HUDEP-2 (cell line): Measurements from ENCODE around the gene ARHGAP18.
"Not testable (repeated sequence)": the region's sequence is repeated elsewhere in the genome, so short reads cannot be mapped to it uniquely, and the experiment has no call there.

Experiments used
- DNase-seq, 76 experiments: peaks; one replicate each; lab custom pipeline; 2025; ENCODE audit not compliant: unreplicated experiment in 76 of 76; lab: John Stamatoyannopoulos, UW

The ARHGAP18 gene

GRCh38 chr6:129597023-129597713 lies 112.8 kb downstream of the ARHGAP18 start:
- DNase-seq: no peak

GRCh38 chr6:129596522-129596921 lies 113.5 kb downstream of the ARHGAP18 start:
- DNase-seq: no peak

GRCh38 chr6:129593233-129593564 lies 116.8 kb downstream of the ARHGAP18 start:
- DNase-seq: no peak

- DNase-seq: no peak
Measured at GRCh38 chr6:129592516-129593232, 117.3 kb downstream of the ARHGAP18 start.

- no peak for DNase-seq
Measured at GRCh38 chr6:129590408-129591022, 119.5 kb downstream of the ARHGAP18 start.

- DNase-seq: no peak
Measured at GRCh38 chr6:129586815-129587214, 123.2 kb downstream of the ARHGAP18 start.

GRCh38 chr6:129583866-129584265 lies 126.1 kb downstream of the ARHGAP18 start:
- no peak for DNase-seq

- no peak for DNase-seq
Measured at GRCh38 chr6:129578315-129578714, 131.7 kb downstream of the ARHGAP18 start.

- no peak for DNase-seq
Measured at GRCh38 chr6:129577691-129578090, 132.3 kb downstream of the ARHGAP18 start.

GRCh38 chr6:129576456-129576855 lies 133.5 kb downstream of the ARHGAP18 start:
- no peak for DNase-seq

- peak in 26 of 76 experiments; percentile 11 to 67 (median 39) for DNase-seq
Measured at GRCh38 chr6:129575378-129576118, 134.4 kb downstream of the ARHGAP18 start.

GRCh38 chr6:129574605-129575004 lies 135.4 kb downstream of the ARHGAP18 start:
- DNase-seq: not testable (repeated sequence)

- DNase-seq: not testable (repeated sequence)
Measured at GRCh38 chr6:129570929-129571328, 139.0 kb downstream of the ARHGAP18 start.

- DNase-seq: no peak
Measured at GRCh38 chr6:129568015-129568414, 142.0 kb downstream of the ARHGAP18 start.

- peak in 52 of 76 experiments; percentile 10 to 77 (median 48) for DNase-seq
Measured at GRCh38 chr6:129567374-129567773, 142.6 kb downstream of the ARHGAP18 start.

- DNase-seq: no peak
Measured at GRCh38 chr6:129565811-129566210, 144.2 kb downstream of the ARHGAP18 start.

- peak in 17 of 76 experiments; percentile 7 to 42 (median 24) for DNase-seq
Measured at GRCh38 chr6:129565366-129565765, 144.6 kb downstream of the ARHGAP18 start.

- DNase-seq: no peak
Measured at GRCh38 chr6:129558248-129558647, 151.7 kb downstream of the ARHGAP18 start.

GRCh38 chr6:129555206-129555832 lies 154.7 kb downstream of the ARHGAP18 start:
- no peak for DNase-seq

GRCh38 chr6:129552413-129552812 lies 157.6 kb downstream of the ARHGAP18 start:
- DNase-seq: no peak

- DNase-seq: no peak
Measured at GRCh38 chr6:129551486-129551885, 158.5 kb downstream of the ARHGAP18 start.
